ENCODE measurements around the gene DDIT4L. TPM values are rescaled to one million over a fixed set of nuclear protein-coding genes. Genes with fewer than 3 reads are reported as not detected.

The DDIT4L gene
- total RNA-seq, 1 experiment from 2014 or later: 8.4 TPM

- peaks cover 25% of the 10 kb centered on the region for H3K4me1 ChIP-seq
Observed at GRCh38 chr4:100177126-100177525, 13.1 kb downstream of the DDIT4L start.

GRCh38 chr4:100175858-100176257 lies 14.4 kb downstream of the DDIT4L start:
- no peak for DNase-seq
- Histone ChIP-seq H3K4me3 (no peak overlapping the region), H3K27ac (no peak overlapping the region), H3K27me3 (no peaks in the 10 kb centered on the region), H3K36me3 (no peaks in the 10 kb centered on the region), H3K4me1 (peaks cover 25% of the 10 kb centered on the region), H3K9me3 (replicated peaks) (no peaks in the 10 kb centered on the region)

More at GRCh38 chr4:100177126-100177525, 13.1 kb downstream of the DDIT4L start:
- H3K27me3 ChIP-seq: no peaks in the 10 kb centered on the region
- H3K9me3 ChIP-seq (replicated peaks): no peaks in the 10 kb centered on the region
- no peak overlapping the region for H3K4me3 ChIP-seq
- H3K27ac ChIP-seq: peak overlapping the region; percentile 76
- peak; percentile 15 to 52 for DNase-seq
- no peaks in the 10 kb centered on the region for H3K36me3 ChIP-seq

GRCh38 chr4:100174985-100175383 lies 15.3 kb downstream of the DDIT4L start:
- no peaks in the 10 kb centered on the region for H3K27me3 ChIP-seq
- no peak overlapping the region for H3K4me3 ChIP-seq
- peaks cover 25% of the 10 kb centered on the region for H3K4me1 ChIP-seq
- no peaks in the 10 kb centered on the region for H3K36me3 ChIP-seq
- DNase-seq: no peak
- no peak overlapping the region for H3K27ac ChIP-seq
- H3K9me3 ChIP-seq (replicated peaks): no peaks in the 10 kb centered on the region

- Histone ChIP-seq H3K36me3 (no peaks in the 10 kb centered on the region), H3K4me3 (no peak overlapping the region), H3K27me3 (no peaks in the 10 kb centered on the region), H3K27ac (no peak overlapping the region), H3K9me3 (replicated peaks) (no peaks in the 10 kb centered on the region), H3K4me1 (peaks cover 10% of the 10 kb centered on the region)
- no peak for DNase-seq
Observed at GRCh38 chr4:100170986-100171385, 19.3 kb downstream of the DDIT4L start.

GRCh38 chr4:100169491-100170485 lies 20.5 kb downstream of the DDIT4L start:
- Histone ChIP-seq H3K27me3 (no peaks in the 10 kb centered on the region), H3K9me3 (replicated peaks) (no peaks in the 10 kb centered on the region), H3K4me1 (peaks cover 20% of the 10 kb centered on the region), H3K36me3 (no peaks in the 10 kb centered on the region), H3K4me3 (no peak overlapping the region), H3K27ac (no peak overlapping the region)
- DNase-seq: no peak

GRCh38 chr4:100168521-100168920 lies 21.7 kb downstream of the DDIT4L start:
- H3K27ac ChIP-seq: no peak overlapping the region
- no peaks in the 10 kb centered on the region for H3K9me3 ChIP-seq (replicated peaks)
- no peak overlapping the region for H3K4me3 ChIP-seq
- H3K36me3 ChIP-seq: no peaks in the 10 kb centered on the region
- H3K4me1 ChIP-seq: peaks cover 19% of the 10 kb centered on the region
- no peak for DNase-seq
- H3K27me3 ChIP-seq: no peaks in the 10 kb centered on the region

- Histone ChIP-seq H3K4me1 (peaks cover 19% of the 10 kb centered on the region), H3K9me3 (replicated peaks) (peaks cover 6% of the 10 kb centered on the region; the same call in 1 of the 2 replicates), H3K27me3 (no peaks in the 10 kb centered on the region), H3K4me3 (no peak overlapping the region), H3K27ac (no peak overlapping the region), H3K36me3 (no peaks in the 10 kb centered on the region)
- DNase-seq: no peak
Observed at GRCh38 chr4:100166297-100167039, 23.8 kb downstream of the DDIT4L start.

GRCh38 chr4:100165809-100166208 lies 24.5 kb downstream of the DDIT4L start:
- H3K27ac ChIP-seq: no peak overlapping the region
- H3K4me3 ChIP-seq: no peak overlapping the region
- DNase-seq: no peak

GRCh38 chr4:100164808-100165760 lies 25.2 kb downstream of the DDIT4L start:
- DNase-seq: no peak
- Histone ChIP-seq H3K36me3 (no peaks in the 10 kb centered on the region), H3K9me3 (replicated peaks) (peaks cover 6% of the 10 kb centered on the region; the same call in 1 of the 2 replicates), H3K4me3 (no peak overlapping the region), H3K27ac (no peak overlapping the region), H3K4me1 (peaks cover 19% of the 10 kb centered on the region), H3K27me3 (no peaks in the 10 kb centered on the region)

More at GRCh38 chr4:100165809-100166208, 24.5 kb downstream of the DDIT4L start:
- Histone ChIP-seq H3K27me3 (no peaks in the 10 kb centered on the region), H3K4me1 (peaks cover 19% of the 10 kb centered on the region), H3K9me3 (replicated peaks) (peaks cover 6% of the 10 kb centered on the region; the same call in 1 of the 2 replicates), H3K36me3 (no peaks in the 10 kb centered on the region)

- peaks cover 6% of the 10 kb centered on the region; the same call in 1 of the 2 replicates for H3K9me3 ChIP-seq (replicated peaks)
- no peak overlapping the region for H3K4me3 ChIP-seq
- no peak for DNase-seq
- no peaks in the 10 kb centered on the region for H3K36me3 ChIP-seq
- H3K27me3 ChIP-seq: no peaks in the 10 kb centered on the region
- peaks cover 17% of the 10 kb centered on the region for H3K4me1 ChIP-seq
- no peak overlapping the region for H3K27ac ChIP-seq
Observed at GRCh38 chr4:100162027-100162685, 28.1 kb downstream of the DDIT4L start.

- Histone ChIP-seq H3K36me3 (no peaks in the 10 kb centered on the region), H3K27ac (no peak overlapping the region)
Observed at GRCh38 chr4:100149190-100149589, 41.1 kb downstream of the DDIT4L start.

GRCh38 chr4:100147684-100148083 lies 42.6 kb downstream of the DDIT4L start:
- H3K9me3 ChIP-seq (replicated peaks): no peaks in the 10 kb centered on the region
- no peaks in the 10 kb centered on the region; the same call in 1 of the 2 replicates for H3K4me1 ChIP-seq
- H3K27me3 ChIP-seq: no peaks in the 10 kb centered on the region
- no peak overlapping the region for H3K27ac ChIP-seq
- no peak overlapping the region for H3K4me3 ChIP-seq
- H3K36me3 ChIP-seq: no peaks in the 10 kb centered on the region
- DNase-seq: no peak

More at GRCh38 chr4:100149190-100149589, 41.1 kb downstream of the DDIT4L start:
- Histone ChIP-seq H3K4me3 (no peak overlapping the region), H3K4me1 (no peaks in the 10 kb centered on the region; the same call in 1 of the 2 replicates), H3K27me3 (no peaks in the 10 kb centered on the region), H3K9me3 (replicated peaks) (no peaks in the 10 kb centered on the region)
- DNase-seq: no peak

- Histone ChIP-seq H3K27ac (no peak overlapping the region), H3K4me3 (no peak overlapping the region), H3K9me3 (replicated peaks) (no peaks in the 10 kb centered on the region), H3K36me3 (no peaks in the 10 kb centered on the region), H3K4me1 (no peaks in the 10 kb centered on the region; the same call in 1 of the 2 replicates), H3K27me3 (no peaks in the 10 kb centered on the region)
- DNase-seq: no peak
Observed at GRCh38 chr4:100147198-100147597, 43.1 kb downstream of the DDIT4L start.

Measured in SJCRH30 (cell line).